Left cardiac atrium (tissue), 4 donors: ENCODE measurements around the gene HPD. TPM values are rescaled to one million over a fixed set of nuclear protein-coding genes. Genes with fewer than 3 reads are reported as not detected.
"Not testable (repeated sequence)": the region's sequence is repeated elsewhere in the genome, so short reads cannot be mapped to it uniquely, and the experiment has no call there.

Source experiments
- ATAC-seq, 2 donors: fragments of 200-7000 bp; cut with Tn5 transposase; one replicate each; pipeline ENCODE4 v1.9.1; 2020; ENCODE audit warnings: mild to moderate bottlenecking in 2 of 2, moderate library complexity in 2 of 2
- DNase-seq: peaks from one replicate; pipeline ENCODE4 v3.0.0-alpha.2; 2020
- intact Hi-C, 2 donors: fragments of 100-400 bp; cut with DNase I; formaldehyde crosslinking; loops; one replicate each; pipeline versions ENCODE4 v1.14.1 to v1.15.1; 2022 to 2023
- long read RNA-seq: library from polyadenylated mRNA; unstranded; transcript quantifications from one replicate; pipeline ENCODE4 v2.0.0, GENCODE V29; 2021
- total RNA-seq, 2 donors: library from RNA; stranded (reverse); fragmentation: NEBNext Ultra II Directional; extraction: Animal tissue kit (Norgen Biotek cat#: 25700); gene quantifications; one replicate each; pipeline ENCODE4 v1.2.1, GENCODE V29; 2021
- donor health status: DM: no; HTN: yes; CAD: no.
- donor health status: DM: no; HTN: yes; CAD: no; lungs with severe emphysema.
- donor health status: DM: yes; HTN: yes; CAD: no.
- donor health status: Dilated cardiomyopathy.

The HPD gene
- 1 to 10 TPM; 1.8 to 2.9 TPM for total RNA-seq
- long read RNA-seq, partial matches to known transcripts = 0 of 1 reads
- long read RNA-seq, other reads (novel, unspliced or antisense) = 0 of 1 reads

DNA sequence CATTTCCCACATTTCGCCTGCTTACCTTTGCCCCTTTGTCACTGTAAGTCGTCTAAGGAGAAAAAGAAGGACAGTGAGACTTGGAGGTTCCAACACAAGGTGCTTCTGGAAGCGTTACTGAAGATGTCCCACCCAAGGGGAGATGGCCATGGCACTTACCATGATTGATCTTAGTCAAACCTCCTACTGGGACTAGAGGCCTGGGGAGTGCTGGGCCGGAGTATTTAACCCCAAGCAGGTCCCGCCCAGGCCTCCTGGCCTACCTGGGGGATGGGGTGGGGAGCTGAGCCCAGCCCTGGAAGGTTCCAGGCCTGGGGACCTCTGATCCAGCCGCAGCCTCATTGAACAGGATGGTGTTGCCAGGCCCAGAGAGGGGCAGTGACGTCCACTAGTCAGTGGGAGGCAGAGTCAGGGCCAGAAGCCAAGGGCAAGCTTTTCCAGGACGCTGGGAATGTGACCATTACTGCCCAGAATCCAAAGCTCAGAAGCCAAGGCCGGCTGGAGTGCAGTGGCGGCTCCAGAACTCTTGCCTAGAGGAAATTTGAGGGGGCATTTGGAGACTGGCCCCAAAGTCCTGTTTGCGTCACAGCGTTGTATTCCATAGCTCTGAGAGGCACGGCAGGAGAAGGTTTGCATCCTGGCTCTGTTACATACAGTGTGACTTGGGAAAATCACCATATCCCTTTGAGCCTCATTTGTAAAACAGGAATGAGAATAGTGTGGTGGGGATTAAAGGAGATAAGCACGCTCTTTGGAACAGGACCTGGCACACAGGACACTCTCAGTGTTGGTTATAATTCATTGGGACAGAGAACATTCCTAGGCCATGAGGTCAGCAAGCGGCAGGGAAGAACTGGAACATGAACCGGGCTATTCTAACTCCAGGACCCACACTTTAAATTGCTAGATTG lies at the start of gene HPD:
Gene HPD (minus strand): TSS at position 198 of the 911 bp plus-strand sequence. CDS start 36 bp downstream, at position 162.
- ATAC-seq (peak; percentile 88 to 93), DNase-seq (peak; percentile 84)
- intact Hi-C loops = no loop called here

DNA sequence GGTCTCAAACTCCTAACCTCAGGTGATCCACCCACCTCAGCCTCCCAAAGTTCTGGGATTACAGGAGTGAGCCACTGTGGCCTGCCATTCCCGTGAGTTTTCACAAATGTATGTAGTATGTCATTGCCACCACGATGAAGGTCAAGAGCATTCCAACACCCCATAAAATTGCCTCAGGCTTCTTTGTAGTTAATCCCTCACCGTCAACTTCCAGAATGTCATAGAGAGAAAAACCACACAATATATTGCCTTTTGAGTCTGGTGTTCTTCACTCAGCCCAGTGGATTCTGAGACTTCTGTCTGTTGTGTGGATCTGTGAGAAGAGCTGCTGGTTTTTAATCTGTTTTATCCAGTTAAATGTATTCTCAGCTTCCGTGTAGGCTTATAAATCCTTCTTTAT lies 47.1 kb upstream of the HPD start:
- DNase-seq (no peak), ATAC-seq (no peak)
- intact Hi-C loops = no loop called here

DNA sequence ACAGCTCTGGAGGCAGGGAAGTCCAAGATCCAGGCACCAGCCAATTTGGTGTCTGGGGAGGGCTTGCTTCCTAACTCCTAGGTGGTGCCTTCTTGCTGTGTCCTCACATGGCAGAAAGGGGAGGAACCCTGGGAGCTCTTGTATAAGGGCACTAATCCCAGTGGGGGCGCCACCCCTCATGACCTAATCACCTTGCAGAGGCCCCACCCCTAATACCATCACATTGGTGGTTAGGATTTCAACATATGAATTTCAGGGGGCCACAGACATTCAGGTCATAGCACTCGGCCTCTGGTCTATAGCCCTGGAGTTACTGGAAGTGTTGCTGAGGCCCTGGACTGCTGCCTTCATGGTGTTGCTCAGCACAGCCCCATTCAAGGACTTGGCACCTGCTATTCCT lies 44.5 kb upstream of the HPD start:
- ATAC-seq = no peak
- DNase-seq = no peak
- intact Hi-C loops = no loop called here

DNA sequence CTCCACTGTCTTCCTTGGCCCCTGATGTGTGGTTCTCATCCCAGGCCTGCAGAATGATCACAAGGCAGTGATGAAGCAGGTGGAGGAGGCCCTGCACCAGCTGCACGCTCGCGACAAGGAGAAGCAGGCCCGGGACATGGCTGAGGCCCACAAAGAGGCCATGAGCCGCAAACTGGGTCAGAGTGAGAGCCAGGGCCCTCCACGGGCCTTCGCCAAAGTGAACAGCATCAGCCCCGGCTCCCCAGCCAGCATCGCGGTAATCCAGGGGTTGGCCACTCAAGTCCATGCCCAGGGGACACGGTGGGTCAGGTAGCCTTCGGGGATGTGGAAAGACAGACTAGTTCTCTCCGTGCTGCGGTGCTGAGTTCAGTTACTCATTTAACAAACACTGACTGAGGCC lies 40.9 kb upstream of the HPD start:
- DNase-seq = no peak
- intact Hi-C loops = no loop called here
- ATAC-seq = no peak

DNA sequence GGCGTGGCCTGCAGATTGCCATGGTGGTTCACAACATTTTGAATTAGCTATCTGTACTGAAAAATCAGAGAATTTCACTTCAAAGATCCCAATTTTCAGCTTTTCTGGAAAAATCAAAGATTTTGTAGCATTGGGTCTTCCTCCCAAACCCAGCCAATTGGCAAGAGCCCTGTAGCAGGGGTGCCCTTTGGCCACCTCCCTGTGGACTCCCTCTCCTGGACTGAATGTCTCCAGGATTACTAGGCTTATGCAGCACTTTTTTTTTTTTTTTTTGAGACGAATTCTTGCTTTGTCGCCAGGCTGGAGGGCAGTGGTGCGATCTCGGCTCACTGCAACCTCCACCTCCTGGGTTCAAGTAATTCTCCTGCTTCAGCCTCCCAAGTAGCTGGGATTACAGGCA lies 39.6 kb upstream of the HPD start:
- intact Hi-C loops = no loop called here
- DNase-seq (no peak), ATAC-seq (no peak)

DNA sequence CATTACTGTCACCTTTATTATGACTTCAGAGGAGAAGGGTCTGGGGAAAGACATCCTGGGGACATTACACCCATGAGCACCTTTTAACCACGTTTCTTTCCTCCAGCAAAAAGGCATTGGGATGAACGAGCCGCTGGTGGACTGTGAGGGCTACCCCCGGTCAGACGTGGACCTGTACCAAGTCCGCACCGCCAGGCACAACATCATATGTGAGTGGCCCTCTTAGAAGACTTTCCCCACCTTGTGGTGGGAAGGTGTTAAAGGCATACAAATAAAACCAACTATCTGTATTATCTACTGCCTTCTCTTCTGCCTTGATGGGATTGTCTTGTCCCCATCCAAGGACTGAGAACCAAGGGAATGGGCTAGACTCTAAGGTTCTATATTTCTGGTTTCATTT lies 36.0 kb upstream of the HPD start:
- intact Hi-C loops = no loop called here
- no peak for DNase-seq
- ATAC-seq = peak in 1 of 2 donors; percentile 53

DNA sequence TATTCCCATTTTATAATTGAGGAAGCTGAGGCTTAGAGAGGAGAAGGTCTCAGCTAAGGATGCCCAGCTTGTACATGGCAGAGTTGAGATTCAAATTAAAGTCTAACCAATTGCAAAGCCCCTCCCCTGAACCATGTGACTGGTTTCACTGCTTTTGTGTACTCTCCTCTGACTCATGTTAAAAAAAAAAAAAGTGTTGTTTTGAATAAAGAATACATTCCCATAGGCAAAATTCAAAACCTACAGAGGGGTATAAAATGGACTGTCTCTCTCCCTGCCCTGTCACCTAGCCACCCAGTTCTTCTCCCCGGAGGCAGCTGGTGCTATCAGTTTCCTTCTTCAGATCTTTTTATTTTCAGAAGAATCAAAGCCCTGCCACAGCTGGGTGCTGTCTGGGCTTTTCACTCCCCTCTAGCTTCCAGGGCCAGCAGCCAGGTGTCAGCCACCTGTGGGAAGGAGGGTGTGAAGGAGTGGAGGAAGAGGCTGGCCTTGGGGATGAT lies 35.4 kb upstream of the HPD start:
- ATAC-seq (peak in 1 of 2 donors; percentile 56), DNase-seq (no peak)
- intact Hi-C loops = no loop called here

DNA sequence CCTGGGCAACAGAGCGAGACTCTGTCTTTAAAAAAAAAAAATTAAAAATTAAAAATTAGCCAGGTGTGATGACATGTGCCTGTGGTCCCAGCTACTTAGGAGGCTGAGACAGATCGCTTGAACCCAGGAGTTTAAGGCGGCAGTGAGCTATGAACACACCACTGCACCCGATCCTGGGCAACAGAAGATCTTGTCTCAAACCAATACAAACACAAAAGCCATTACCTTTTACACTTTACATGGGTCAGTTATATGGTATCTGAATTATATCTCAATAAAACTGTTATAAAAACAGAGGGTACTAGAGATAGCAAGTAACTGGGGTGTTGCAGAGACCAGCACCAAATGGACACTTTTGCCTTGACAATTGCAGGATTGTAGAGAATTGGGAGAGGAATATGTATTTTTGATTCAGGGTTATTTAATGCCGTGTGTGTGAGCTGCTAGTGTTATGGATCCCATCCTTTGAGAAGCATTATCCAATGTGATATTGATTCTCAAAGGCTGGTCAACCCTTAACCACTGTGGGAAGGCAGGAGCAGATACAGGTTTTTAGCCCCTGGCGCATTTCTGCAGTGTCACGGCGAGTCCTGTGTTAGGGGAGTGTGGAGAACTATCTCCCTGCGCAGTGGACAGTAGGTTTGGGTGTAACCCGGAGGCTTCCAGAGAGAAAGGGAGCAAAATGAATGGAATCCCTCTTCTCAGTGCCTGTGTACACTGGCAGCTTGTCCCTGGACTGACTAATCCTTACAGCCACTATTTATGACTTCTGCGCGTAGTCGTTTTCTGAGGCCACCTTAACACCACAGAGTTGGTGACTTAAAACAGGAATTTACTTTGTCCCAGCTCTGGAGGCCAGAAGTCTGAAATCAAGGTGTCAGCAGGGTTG lies 34.3 kb upstream of the HPD start:
- ATAC-seq (no peak), DNase-seq (no peak)
- intact Hi-C loops = no loop called here

DNA sequence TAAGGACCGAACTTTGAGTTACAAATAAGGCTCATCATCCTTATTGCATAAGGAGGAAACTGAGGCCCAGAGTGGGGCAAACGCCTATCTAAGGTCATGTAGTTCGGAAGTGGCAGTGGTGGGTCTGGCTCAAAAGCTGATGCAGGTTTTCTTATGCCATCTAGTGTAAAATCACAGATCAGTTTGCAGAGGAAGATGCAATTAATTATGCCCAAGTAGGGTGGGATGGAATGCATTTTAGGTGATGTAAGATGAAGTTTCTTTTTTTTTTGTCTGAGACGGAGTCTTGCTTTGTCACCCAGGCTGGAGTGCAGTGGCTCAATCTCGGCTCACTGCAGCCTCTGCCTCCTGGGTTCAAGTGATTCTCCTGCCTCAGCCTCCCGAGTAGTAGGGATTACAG lies 31.0 kb upstream of the HPD start:
- not testable (repeated sequence) for DNase-seq, ATAC-seq
- intact Hi-C loops = loop anchor here (2.0 to 10.0 kb wide), 2 partner anchors 65 to 95 kb away; no protein-coding TSS in a partner anchor

DNA sequence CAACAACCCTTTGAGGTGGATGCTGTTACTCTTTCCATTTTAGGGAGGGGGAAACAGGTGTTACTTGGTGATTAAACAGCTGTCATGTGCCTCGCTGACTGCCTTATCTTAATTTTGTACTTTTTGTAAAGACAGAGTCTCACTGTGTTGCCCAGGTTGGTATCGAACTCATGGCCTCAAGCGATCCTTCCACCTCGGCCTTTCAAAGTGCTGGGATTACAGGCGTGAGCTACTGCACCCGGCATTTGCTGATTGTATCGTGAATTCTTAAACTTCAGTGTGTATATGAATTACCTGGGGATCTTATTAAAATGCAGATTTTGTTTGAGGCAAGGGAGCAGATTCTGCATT lies 30.6 kb upstream of the HPD start:
- intact Hi-C loops = loop anchor here (2.0 to 10.0 kb wide), 2 partner anchors 64 to 94 kb away; no protein-coding TSS in a partner anchor
- ATAC-seq (no peak), DNase-seq (no peak)

DNA sequence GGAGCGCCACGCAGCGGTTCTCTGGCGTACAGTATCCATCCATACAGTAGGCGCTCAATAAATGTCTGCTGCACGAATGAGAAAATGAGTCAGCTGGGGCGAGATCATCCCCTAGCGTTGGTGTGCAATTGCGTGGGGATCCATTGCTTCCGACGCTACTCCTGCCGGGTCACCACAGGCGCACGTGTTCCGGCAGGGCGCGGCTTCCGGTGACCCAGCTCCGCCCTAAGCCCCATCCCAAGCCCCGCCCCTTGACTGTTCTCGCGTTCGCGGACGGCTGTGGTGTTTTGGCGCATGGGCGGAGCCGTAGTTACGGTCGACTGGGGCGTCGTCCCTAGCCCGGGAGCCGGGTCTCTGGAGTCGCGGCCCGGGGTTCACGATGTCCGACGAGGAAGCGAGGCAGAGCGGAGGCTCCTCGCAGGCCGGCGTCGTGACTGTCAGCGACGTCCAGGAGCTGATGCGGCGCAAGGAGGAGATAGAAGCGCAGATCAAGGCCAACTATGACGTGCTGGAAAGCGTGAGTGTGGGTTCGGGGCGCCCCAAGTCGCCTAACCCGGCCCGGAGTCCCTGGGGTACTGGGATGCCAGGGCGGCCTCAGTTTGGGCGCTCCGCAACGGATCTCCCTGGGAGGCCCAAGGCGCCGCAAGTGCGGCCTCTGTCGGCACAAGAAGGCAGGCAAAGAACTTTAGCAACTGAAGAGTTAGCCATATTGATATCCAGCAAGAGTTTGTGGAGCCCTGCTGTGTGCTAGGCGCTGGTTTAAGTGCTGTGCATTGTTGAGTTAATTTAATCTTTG lies 30.0 kb upstream of the HPD start, which contains the start of gene PSMD9:
Gene PSMD9 (plus strand): TSS at position 313 of the 796 bp plus-strand sequence. CDS start 67 bp downstream, at position 380.
- intact Hi-C loops = loop anchor here (2.0 to 10.0 kb wide), 2 partner anchors 64 to 94 kb away; no protein-coding TSS in a partner anchor
- ATAC-seq = peak; percentile 99

DNA sequence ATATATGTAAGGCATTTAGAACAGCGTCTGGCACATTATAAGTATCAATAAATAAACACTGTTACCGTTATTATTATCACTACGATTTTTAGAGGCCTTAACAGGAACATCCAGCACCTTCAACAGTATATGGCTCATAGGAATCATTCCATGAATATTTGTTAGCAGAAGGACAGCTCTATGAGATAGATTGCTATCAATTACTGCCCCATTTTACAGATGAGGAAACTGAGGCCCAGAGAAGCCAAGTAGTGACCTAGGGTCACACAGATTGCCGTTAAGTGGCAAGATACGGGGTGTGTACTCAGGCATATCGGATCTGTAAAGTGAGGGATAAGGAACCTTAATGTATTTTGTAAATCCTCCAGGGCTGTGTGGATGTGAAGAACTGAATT lies 29.4 kb upstream of the HPD start:
- intact Hi-C loops = loop anchor here (2.0 to 10.0 kb wide), 2 partner anchors 63 to 93 kb away; no protein-coding TSS in a partner anchor
- DNase-seq = no peak
- ATAC-seq = no peak

More for the DNA sequence above, 30.0 kb upstream of the HPD start, which contains the start of gene PSMD9:
- DNase-seq = peak; percentile 98

DNA sequence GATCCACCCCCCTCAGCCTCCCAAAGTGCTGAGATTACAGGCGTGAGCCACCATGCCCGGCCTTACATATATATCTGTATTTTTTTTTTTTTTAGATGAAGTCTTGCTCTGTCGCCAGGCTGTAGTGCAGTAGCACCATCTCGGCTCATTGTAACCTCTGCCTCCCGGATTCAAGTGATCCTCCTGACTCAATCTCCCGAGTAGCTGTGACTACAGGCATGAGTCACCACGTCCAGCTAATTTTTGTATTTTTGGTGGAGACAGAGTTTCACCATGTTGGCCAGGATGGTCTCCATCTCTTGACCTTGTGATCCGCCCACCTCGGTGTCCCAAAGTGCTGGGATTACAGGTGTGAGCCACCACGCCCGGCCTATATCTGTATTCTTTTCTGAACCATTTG lies 26.5 kb upstream of the HPD start:
- intact Hi-C loops = loop anchor here in 1 of 2 donors (10.0 kb wide), 1 partner anchor 60 kb away; no protein-coding TSS in a partner anchor
- DNase-seq, ATAC-seq: not testable (repeated sequence)

DNA sequence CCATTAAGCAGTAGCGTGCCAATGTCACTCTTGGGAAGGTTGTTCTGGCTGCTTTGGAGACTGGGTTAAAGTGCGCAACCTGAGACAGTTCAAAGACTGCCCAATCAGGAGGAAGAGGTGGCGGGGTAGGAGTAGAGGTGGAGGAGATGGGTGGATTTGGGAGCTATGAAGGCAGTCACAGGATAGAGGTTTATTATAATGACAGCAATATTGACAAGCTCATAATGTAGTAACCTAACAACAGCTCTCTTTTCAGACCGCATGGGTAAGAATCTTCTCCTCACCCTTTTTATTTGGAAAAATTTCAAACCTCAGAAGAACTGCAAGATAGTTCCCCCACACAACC lies 24.6 kb upstream of the HPD start:
- ATAC-seq (no peak), DNase-seq (no peak)
- intact Hi-C loops = loop anchor here in 1 of 2 donors (10.0 kb wide), 1 partner anchor 58 kb away; no protein-coding TSS in a partner anchor

DNA sequence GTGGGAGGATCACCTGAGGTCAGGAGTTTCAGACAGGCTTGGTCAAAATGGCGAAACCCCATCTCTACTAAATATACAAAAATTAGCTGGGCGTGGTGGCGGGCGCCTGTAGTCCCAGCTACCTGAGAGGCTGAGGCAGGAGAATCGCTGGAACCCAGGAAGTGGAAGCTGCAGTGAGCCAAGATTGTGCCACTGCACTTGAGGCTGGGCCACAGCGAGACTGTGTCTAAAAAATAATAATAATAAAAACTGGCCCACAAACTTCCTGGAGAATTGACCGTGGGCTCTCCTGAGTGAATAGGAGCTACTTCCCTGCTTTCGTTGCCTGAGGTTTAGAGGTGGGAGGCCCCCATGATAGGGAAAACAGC lies 17.4 kb upstream of the HPD start:
- intact Hi-C loops, DNase-seq, ATAC-seq: not testable (repeated sequence)

DNA sequence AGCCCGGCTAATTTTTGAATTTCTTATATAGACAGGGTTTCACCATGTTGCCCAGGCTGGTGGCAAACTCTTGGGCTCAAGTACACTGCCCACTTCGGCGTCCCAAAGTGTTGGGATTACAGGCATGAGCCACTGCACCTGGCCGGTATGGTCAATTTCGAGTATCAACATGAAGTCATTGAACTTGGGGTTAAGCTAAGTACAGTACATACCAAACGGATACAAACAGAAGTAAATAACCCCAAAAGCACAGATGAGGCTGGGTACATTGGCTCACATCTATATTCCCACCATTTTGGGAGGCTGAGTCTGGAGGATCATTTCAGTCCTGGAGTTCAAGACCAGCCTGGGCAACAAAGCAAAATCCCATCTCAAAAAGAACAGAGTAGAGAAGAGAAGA lies 16.9 kb upstream of the HPD start:
- ATAC-seq = no peak
- intact Hi-C loops = no loop called here

DNA sequence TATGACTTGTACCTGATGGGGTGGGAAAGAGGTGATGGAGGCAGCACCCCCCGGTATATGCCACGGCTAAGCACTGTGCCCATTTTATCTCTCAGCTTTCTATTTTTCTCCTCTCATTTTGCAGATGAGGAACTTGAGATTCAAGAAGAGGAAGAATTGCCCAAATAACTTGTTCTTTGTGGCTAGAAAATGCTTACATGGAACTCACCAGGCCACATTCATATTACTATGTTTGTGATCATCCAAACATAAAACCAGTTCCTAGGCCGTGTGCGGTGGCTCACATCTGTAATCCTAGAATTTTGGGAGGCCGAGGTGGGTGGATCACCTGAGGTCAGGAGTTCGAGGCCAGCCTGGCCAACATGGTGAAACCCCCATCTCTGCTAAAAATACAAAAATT lies 15.4 kb upstream of the HPD start:
- intact Hi-C loops = no loop called here
- ATAC-seq (no peak), DNase-seq (no peak)

More for the DNA sequence above, 16.9 kb upstream of the HPD start:
- DNase-seq = no peak

DNA sequence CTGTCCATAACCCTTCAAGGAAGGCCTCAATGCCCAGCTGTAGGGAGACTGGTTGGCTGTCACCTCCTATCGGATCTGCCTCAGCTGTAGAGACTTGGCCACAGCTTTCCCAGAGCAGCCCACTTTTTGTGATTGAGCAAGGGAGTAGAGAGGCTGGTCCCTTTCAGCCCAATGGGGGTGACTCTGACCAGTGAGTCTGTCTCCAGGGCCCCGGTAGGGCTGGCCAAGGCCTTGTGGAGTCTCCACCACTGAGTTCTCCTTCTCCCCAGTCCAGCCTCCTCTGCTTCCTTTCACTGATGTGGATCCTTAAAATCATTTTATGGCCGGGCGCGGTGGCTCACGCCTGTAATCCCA lies 14.5 kb upstream of the HPD start:
- peak; percentile 74 for ATAC-seq
- DNase-seq = peak; percentile 35
- intact Hi-C loops = no loop called here
